ENCODE results near the gene C14orf132. TPM values are rescaled to one million over a fixed set of nuclear protein-coding genes. Genes with fewer than 3 reads are reported as not detected.

C14orf132 gene
- total RNA-seq, 2 donors from 2014 or later = 23.0 to 37.5 TPM

GRCh38 chr14:96017882-96018281 is 21.3 kb upstream of the C14orf132 start:
- no peak overlapping the region for H3K27ac ChIP-seq
- TF ChIP-seq CTCF (IDR thresholded peaks at IDR 0.05) = no peak
- DNase-seq (ENCODE audit: low spot score) (no peak), ATAC-seq (ENCODE audit: insufficient number of reproducible peaks, low FRiP score, low read depth) (no peak)
- H3K9me3 ChIP-seq = no peaks in the 10 kb centered on the region
- H3K4me1 ChIP-seq (ENCODE audit: control insufficient read depth in 1 of 2, low read depth in 2 of 2) = no peaks in the 10 kb centered on the region
- H3K36me3 ChIP-seq = no peaks in the 10 kb centered on the region
- no peak overlapping the region for H3K4me3 ChIP-seq
- no peaks in the 10 kb centered on the region for H3K27me3 ChIP-seq (replicated peaks; ENCODE audit: insufficient read depth)

DNA sequence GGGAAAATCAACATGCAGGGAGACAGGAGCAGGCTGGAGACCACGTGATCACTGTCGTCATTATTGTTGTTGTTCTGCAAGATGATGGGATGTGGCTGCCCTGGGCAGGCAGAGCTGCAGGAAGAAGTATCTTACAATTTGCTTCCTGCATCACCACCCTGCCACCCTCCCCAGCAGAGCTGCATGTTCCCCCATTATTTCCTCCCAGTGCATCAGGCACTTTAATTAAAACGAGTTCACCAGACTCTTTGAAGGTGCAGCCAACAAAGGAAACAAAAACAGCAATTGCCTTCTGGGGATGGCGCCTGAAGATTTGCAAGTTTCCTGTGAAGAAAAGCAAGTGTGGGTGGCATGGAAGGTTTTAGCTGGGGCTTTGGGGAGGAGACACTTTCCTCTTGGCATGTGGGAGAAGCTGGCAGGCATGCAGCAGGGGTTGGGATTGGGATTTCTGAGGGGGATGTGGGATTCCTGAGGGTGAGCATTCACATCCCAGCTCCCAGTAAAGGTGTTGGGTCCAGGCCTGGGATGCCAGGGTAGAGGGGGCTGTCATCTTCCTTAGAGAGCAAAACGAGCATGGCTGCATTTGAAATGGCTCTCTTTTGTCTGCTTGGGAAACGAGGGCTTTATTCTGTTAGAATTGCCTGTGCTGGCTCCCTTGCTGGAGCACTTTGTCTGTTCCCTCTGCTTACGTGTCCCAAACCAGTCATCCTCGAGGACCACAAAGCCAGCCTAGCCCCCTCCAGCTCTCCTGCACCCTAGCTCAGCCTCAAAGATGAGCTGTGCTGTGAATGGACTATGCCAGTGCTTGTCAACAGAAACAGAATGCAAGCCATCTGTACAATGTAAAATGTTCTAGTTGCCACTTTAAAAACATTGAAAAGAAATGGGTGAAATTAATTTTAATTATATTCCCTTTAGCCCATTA is 11.5 kb upstream of the C14orf132 start:
- Histone ChIP-seq H3K27ac (no peak overlapping the region), H3K36me3 (no peaks in the 10 kb centered on the region), H3K4me1 (ENCODE audit: control insufficient read depth in 1 of 2, low read depth in 2 of 2) (peaks cover 0 to 18% of the 10 kb centered on the region in 2 donors), H3K4me3 (no peak overlapping the region), H3K9me3 (no peaks in the 10 kb centered on the region), H3K27me3 (replicated peaks; ENCODE audit: insufficient read depth) (no peaks in the 10 kb centered on the region)
- no peak for TF ChIP-seq CTCF (IDR thresholded peaks at IDR 0.05)
- ATAC-seq (ENCODE audit: insufficient number of reproducible peaks, low FRiP score, low read depth) (no peak), DNase-seq (ENCODE audit: low spot score) (no peak)

- TF ChIP-seq CTCF (IDR thresholded peaks at IDR 0.05) = no peak
- Histone ChIP-seq H3K36me3 (no peaks in the 10 kb centered on the region), H3K4me1 (ENCODE audit: control insufficient read depth in 1 of 2, low read depth in 2 of 2) (peaks cover 0 to 18% of the 10 kb centered on the region in 2 donors), H3K9me3 (no peaks in the 10 kb centered on the region), H3K4me3 (no peak overlapping the region), H3K27ac (no peak overlapping the region), H3K27me3 (replicated peaks; ENCODE audit: insufficient read depth) (no peaks in the 10 kb centered on the region)
- ATAC-seq (ENCODE audit: insufficient number of reproducible peaks, low FRiP score, low read depth) (no peak), DNase-seq (ENCODE audit: low spot score) (no peak)
Measured at GRCh38 chr14:96029089-96029645, 10.0 kb upstream of the C14orf132 start.

- no peak for DNase-seq (ENCODE audit: low spot score)
- no peak for TF ChIP-seq CTCF (IDR thresholded peaks at IDR 0.05)
- no peak overlapping the region for H3K27ac ChIP-seq
- H3K4me3 ChIP-seq = no peak overlapping the region
- no peak for ATAC-seq (ENCODE audit: insufficient number of reproducible peaks, low FRiP score, low read depth)
- peaks cover 0 to 18% of the 10 kb centered on the region in 2 donors for H3K4me1 ChIP-seq (ENCODE audit: control insufficient read depth in 1 of 2, low read depth in 2 of 2)
- H3K27me3 ChIP-seq (replicated peaks; ENCODE audit: insufficient read depth) = no peaks in the 10 kb centered on the region
- H3K9me3 ChIP-seq = no peaks in the 10 kb centered on the region
- H3K36me3 ChIP-seq = no peaks in the 10 kb centered on the region
Measured at GRCh38 chr14:96030108-96030760, 8.9 kb upstream of the C14orf132 start.

- Histone ChIP-seq H3K4me1 (ENCODE audit: control insufficient read depth in 1 of 2, low read depth in 2 of 2) (peaks cover 0 to 18% of the 10 kb centered on the region in 2 donors), H3K27me3 (replicated peaks; ENCODE audit: insufficient read depth) (no peaks in the 10 kb centered on the region), H3K9me3 (no peaks in the 10 kb centered on the region), H3K4me3 (no peak overlapping the region), H3K27ac (no peak overlapping the region), H3K36me3 (no peaks in the 10 kb centered on the region)
- no peak for ATAC-seq (ENCODE audit: insufficient number of reproducible peaks, low FRiP score, low read depth)
- DNase-seq (ENCODE audit: low spot score) = no peak
- no peak for TF ChIP-seq CTCF (IDR thresholded peaks at IDR 0.05)
Measured at GRCh38 chr14:96031691-96032090, 7.5 kb upstream of the C14orf132 start.
